ENCODE results near the gene TNRC18.

GRCh38 chr7:5320391-5320790, 103.2 kb downstream of the TNRC18 start:
- TF ChIP-seq CTCF (conservative IDR thresholded peaks at IDR 0.05; ENCODE audit: low read length) (no peak), EZH2phosphoT487 (IDR thresholded peaks at IDR 0.05; ENCODE audit: borderline replicate concordance, low read depth, low read length) (no peak)
